Astrocyte of the cerebellum (primary cell): Measurements from ENCODE around the gene PCDHGA6.
"Not testable (repeated sequence)": the region's sequence is repeated elsewhere in the genome, so short reads cannot be mapped to it uniquely, and the experiment has no call there.

Experiments used
- DNase-seq: peaks from one replicate; pipeline ENCODE4 v3.0.0-alpha.2; 2011; ENCODE audit warnings: low read depth
- H3K4me3 ChIP-seq: 2 replicates; pipeline ENCODE4 v1.5.1; 2011; ENCODE audit warnings: mild to moderate bottlenecking, low read depth, low read length, moderate library complexity
- in situ Hi-C: cut with HindIII; loops from 2 replicates; pipeline ENCODE4 v1.10.0; 2017; ENCODE audit warnings: low sequenced_read_pairs
- TF ChIP-seq, protein P1 (sequence below): IDR thresholded peaks from 2 replicates; pipeline ENCODE4 v1.5.1; 2012; ENCODE audit warnings: low read length, low read depth, moderate library complexity, mild to moderate bottlenecking; ENCODE audit errors: missing control alignments

The PCDHGA6 gene

DNA sequence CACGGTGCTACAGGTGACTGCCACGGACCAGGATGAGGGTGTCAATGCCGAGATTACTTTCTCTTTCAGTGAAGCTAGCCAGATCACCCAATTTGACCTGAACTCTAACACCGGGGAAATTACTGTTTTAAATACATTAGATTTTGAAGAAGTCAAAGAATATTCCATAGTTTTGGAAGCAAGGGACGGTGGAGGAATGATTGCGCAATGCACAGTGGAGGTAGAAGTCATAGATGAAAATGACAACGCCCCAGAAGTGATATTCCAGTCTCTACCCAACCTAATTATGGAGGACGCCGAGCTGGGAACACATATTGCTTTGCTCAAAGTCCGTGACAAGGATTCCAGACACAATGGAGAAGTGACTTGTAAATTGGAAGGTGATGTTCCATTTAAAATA is 15.0 kb downstream of the PCDHGA6 start:
- DNase-seq, result no peak
- in situ Hi-C loops, result loop anchor here (5.0 kb wide), 1 partner anchor 51 kb away; the partner anchor contains the start of gene PCDHGA2
- H3K4me3 ChIP-seq, result no peak overlapping the region
- TF ChIP-seq, protein P1, sequence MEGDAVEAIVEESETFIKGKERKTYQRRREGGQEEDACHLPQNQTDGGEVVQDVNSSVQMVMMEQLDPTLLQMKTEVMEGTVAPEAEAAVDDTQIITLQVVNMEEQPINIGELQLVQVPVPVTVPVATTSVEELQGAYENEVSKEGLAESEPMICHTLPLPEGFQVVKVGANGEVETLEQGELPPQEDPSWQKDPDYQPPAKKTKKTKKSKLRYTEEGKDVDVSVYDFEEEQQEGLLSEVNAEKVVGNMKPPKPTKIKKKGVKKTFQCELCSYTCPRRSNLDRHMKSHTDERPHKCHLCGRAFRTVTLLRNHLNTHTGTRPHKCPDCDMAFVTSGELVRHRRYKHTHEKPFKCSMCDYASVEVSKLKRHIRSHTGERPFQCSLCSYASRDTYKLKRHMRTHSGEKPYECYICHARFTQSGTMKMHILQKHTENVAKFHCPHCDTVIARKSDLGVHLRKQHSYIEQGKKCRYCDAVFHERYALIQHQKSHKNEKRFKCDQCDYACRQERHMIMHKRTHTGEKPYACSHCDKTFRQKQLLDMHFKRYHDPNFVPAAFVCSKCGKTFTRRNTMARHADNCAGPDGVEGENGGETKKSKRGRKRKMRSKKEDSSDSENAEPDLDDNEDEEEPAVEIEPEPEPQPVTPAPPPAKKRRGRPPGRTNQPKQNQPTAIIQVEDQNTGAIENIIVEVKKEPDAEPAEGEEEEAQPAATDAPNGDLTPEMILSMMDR, result no peak

DNA sequence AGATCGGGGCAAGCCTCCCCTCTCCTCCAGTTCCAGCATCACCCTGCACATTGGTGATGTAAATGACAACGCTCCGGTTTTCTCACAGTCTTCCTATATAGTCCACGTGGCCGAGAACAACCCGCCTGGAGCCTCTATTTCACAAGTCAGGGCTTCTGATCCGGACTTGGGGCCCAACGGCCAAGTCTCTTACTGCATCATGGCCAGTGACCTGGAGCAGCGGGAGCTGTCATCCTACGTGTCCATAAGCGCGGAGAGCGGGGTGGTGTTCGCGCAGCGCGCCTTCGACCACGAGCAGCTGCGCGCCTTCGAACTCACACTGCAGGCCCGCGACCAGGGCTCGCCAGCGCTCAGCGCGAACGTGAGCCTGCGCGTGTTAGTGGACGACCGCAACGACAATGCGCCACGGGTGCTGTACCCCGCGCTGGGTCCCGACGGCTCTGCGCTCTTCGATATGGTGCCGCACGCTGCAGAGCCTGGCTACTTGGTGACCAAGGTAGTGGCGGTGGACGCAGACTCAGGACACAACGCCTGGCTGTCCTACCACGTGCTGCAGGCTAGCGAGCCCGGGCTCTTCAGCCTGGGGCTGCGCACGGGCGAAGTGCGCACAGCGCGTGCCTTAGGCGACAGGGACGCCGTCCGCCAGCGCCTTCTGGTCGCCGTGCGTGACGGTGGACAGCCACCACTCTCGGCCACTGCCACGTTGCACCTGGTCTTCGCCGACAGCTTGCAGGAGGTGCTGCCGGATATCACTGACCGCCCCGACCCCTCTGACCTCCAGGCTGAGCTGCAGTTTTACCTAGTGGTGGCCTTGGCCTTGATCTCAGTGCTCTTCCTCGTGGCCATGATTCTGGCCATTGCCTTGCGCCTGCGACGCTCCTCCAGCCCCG is 15.7 kb downstream of the PCDHGA6 start:
- in situ Hi-C loops, result loop anchor here (5.0 kb wide), 1 partner anchor 52 kb away; the partner anchor contains the start of gene PCDHGA2
- TF ChIP-seq, protein P1, result no peak
- DNase-seq, result no peak
- no peak overlapping the region for H3K4me3 ChIP-seq

GRCh38 chr5:141392429-141393198 is 18.9 kb downstream of the PCDHGA6 start, which contains the start of gene PCDHGA8:
Gene PCDHGA8, plus strand, starts transcription at chr5:141392633. Its CDS starts 181 bp downstream, at chr5:141392814.
- no peak within 1 kb of the TSS for H3K4me3 ChIP-seq
- in situ Hi-C loops, result no loop called here
- TF ChIP-seq, protein P1, result peak; percentile 9
- no peak for DNase-seq

GRCh38 chr5:141393267-141393666 is 19.6 kb downstream of the PCDHGA6 start:
- H3K4me3 ChIP-seq, result no peak overlapping the region
- DNase-seq, result no peak
- TF ChIP-seq, protein P1, result no peak
- in situ Hi-C loops, result no loop called here

DNA sequence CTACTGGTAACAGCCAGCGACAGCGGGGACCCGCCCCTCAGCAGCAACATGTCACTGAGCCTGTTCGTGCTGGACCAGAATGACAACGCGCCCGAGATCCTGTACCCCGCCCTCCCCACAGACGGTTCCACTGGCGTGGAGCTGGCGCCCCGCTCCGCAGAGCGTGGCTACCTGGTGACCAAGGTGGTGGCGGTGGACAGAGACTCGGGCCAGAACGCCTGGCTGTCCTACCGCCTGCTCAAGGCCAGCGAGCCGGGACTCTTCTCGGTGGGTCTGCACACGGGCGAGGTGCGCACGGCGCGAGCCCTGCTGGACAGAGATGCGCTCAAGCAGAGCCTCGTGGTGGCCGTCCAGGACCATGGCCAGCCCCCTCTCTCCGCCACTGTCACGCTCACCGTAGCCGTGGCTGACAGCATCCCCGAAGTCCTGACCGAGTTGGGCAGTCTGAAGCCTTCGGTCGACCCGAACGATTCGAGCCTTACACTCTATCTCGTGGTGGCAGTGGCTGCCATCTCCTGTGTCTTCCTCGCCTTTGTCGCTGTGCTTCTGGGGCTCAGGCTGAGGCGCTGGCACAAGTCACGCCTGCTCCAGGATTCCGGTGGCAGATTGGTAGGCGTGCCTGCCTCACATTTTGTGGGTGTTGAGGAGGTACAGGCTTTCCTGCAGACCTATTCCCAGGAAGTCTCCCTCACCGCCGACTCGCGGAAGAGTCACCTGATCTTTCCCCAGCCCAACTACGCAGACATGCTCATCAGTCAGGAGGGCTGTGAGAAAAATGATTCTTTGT is 20.9 kb downstream of the PCDHGA6 start:
- H3K4me3 ChIP-seq, in situ Hi-C loops, DNase-seq: not testable (repeated sequence)

DNA sequence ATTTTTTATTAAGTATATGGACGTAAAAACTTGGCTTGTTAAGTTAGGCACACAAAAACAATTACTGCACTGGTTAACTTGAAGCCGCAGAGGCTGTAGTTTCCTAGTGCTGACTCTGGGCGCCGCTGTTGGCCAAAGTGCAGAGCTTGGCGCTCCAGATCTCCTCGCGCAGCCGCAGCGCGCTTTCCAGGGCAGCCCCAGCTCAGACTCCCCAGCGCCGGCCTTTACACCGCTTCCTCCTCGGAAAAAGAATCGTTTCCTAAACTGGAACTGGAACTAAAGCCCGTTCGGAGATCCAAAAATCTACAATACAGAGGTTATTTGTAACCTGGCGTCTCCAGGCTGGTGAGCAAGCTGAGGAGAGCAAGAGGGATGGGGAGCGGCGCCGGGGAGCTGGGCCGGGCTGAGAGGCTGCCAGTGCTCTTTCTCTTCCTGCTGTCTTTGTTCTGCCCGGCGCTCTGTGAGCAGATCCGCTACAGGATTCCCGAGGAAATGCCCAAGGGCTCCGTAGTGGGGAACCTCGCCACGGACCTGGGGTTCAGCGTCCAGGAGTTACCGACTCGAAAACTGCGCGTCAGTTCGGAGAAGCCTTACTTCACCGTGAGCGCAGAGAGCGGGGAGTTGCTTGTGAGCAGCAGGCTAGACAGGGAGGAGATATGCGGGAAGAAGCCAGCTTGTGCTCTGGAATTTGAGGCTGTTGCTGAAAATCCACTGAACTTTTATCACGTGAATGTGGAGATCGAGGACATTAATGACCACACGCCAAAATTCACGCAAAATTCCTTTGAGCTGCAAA is 24.3 kb downstream of the PCDHGA6 start, which contains the start of gene PCDHGB5:
Gene PCDHGB5 (plus strand): TSS at position 192 of the 796 bp plus-strand sequence. CDS start 181 bp downstream, at position 373.
- peak within 1 kb of the TSS; percentile 25 for H3K4me3 ChIP-seq
- in situ Hi-C loops, DNase-seq: not testable (repeated sequence)
- TF ChIP-seq, protein P1, result peak; percentile 60
